GM23338 (cell line): ENCODE measurements around the gene FOCAD. TPM values are rescaled to one million over a fixed set of nuclear protein-coding genes. Genes with fewer than 3 reads are reported as not detected.
A peak's percentile ranks its signal among the peaks of the same experiment; 100 is the strongest.

Experiments used
- ATAC-seq: fragments of 200-7000 bp; cut with Tn5 transposase; 3 replicates; pipeline ENCODE4 v1.9.1; 2020
- DNase-seq: peaks from one replicate; pipeline ENCODE4 v3.0.0-alpha.2; 2015; ENCODE audit warnings: low spot score
- H2AFZ ChIP-seq: fragments of 200-600 bp; sonication (generic); 2 replicates; pipeline ENCODE4 v1.8.0; 2016; ENCODE audit warnings: antibody characterized with exemption, mild to moderate bottlenecking, moderate library complexity
- H3F3A ChIP-seq: fragments of 200-600 bp; sonication (generic); replicated peaks from 2 replicates; pipeline ENCODE4 v1.8.0; 2017; ENCODE audit warnings: antibody characterized with exemption, mixed run types, low read depth
- H3K27ac ChIP-seq: fragments of 200-600 bp; sonication (generic); 2 replicates; pipeline ENCODE4 v1.6.1; 2016; ENCODE audit warnings: low read depth
- H3K27me3 ChIP-seq: fragments of 200-600 bp; sonication (generic); 2 replicates; pipeline ENCODE4 v1.8.0; 2016; ENCODE audit warnings: mild to moderate bottlenecking, mixed run types, moderate library complexity; ENCODE audit not compliant: insufficient read depth
- H3K36me3 ChIP-seq: fragments of 200-600 bp; sonication (generic); 2 replicates; pipeline ENCODE4 v1.8.0; 2016; ENCODE audit warnings: mild to moderate bottlenecking; ENCODE audit not compliant: insufficient read depth
- H3K4me1 ChIP-seq: fragments of 200-600 bp; sonication (generic); 2 replicates; pipeline ENCODE4 v1.8.0; 2016; ENCODE audit warnings: mild to moderate bottlenecking, moderate library complexity; ENCODE audit not compliant: insufficient read depth
- H3K4me2 ChIP-seq: fragments of 200-600 bp; sonication (generic); 2 replicates; pipeline ENCODE4 v1.7.1; 2017; ENCODE audit warnings: mixed run types
- H3K4me3 ChIP-seq: fragments of 200-600 bp; sonication (generic); 2 replicates; pipeline ENCODE4 v1.6.1; 2016; ENCODE audit warnings: mixed run types
- H3K79me2 ChIP-seq: fragments of 200-600 bp; sonication (generic); replicated peaks from 2 replicates; pipeline ENCODE4 v1.8.0; 2017; ENCODE audit warnings: mild to moderate bottlenecking; ENCODE audit not compliant: insufficient read depth
- H3K9me2 ChIP-seq: fragments of 200-600 bp; sonication (generic); 2 replicates; pipeline ENCODE4 v1.8.0; 2017; ENCODE audit not compliant: insufficient read depth
- H4K20me1 ChIP-seq: fragments of 200-600 bp; sonication (generic); replicated peaks from 2 replicates; pipeline ENCODE4 v1.8.0; 2017; ENCODE audit warnings: mild to moderate bottlenecking; ENCODE audit not compliant: insufficient read depth
- H3K27ac Mint-ChIP-seq: 2 replicates; pipeline ENCODE4 v1.8.0; 2020; ENCODE audit warnings: inconsistent platforms, mild to moderate bottlenecking, moderate library complexity, mixed read lengths
- H3K27me3 Mint-ChIP-seq: 3 replicates; pipeline ENCODE4 v1.8.0; 2022; ENCODE audit warnings: low read depth, mild to moderate bottlenecking, moderate library complexity, mixed read lengths, inconsistent platforms; ENCODE audit not compliant: insufficient read depth, poor library complexity
- H3K36me3 Mint-ChIP-seq: 3 replicates; pipeline ENCODE4 v1.8.0; 2021; ENCODE audit warnings: low read depth, mild to moderate bottlenecking, inconsistent platforms, moderate library complexity, mixed read lengths
- H3K4me1 Mint-ChIP-seq: 3 replicates; pipeline ENCODE4 v1.8.0; 2020; ENCODE audit warnings: mild to moderate bottlenecking, inconsistent platforms, mixed read lengths
- H3K4me3 Mint-ChIP-seq: 3 replicates; pipeline ENCODE4 v1.8.0; 2021; ENCODE audit warnings: moderate library complexity, mild to moderate bottlenecking, inconsistent platforms, mixed read lengths
- H3K9me3 Mint-ChIP-seq: 3 replicates; pipeline ENCODE4 v1.8.0; 2020; ENCODE audit warnings: moderate library complexity, mild to moderate bottlenecking, inconsistent platforms, mixed read lengths
- CREB1 ChIP-seq: fragments of 250-450 bp; sonication (Bioruptor Pico); IDR thresholded peaks from 2 replicates; pipeline ENCODE4 v1.5.0; 2020; ENCODE audit warnings: low read depth, mild to moderate bottlenecking, moderate library complexity
- CTCF ChIP-seq, 2 experiments: fragments of 200-600 bp in 1 of 2; sonication (generic) in 1 of 2; conservative IDR thresholded peaks; 2 replicates each; pipeline versions ENCODE4 v1.5.1 to v1.6.1; 2016 to 2017; ENCODE audit warnings: antibody characterized with exemption in 2 of 2, low read depth in 2 of 2, mild to moderate bottlenecking in 2 of 2, moderate library complexity in 1 of 2
- ETS1 ChIP-seq: IDR thresholded peaks from 2 replicates; pipeline ENCODE4 v1.6.1; 2016; ENCODE audit warnings: antibody characterized with exemption
- EZH2 ChIP-seq: fragments of 200-600 bp; sonication (generic); IDR thresholded peaks from one replicate; pipeline ENCODE4 v1.8.0; 2017; ENCODE audit warnings: antibody characterized with exemption, mild to moderate bottlenecking, low read depth; ENCODE audit not compliant: unreplicated experiment
- EZH2phosphoT487 ChIP-seq: fragments of 200-600 bp; sonication (generic); IDR thresholded peaks from one replicate; pipeline ENCODE4 v1.8.1; 2018; ENCODE audit warnings: antibody characterized with exemption; ENCODE audit not compliant: unreplicated experiment
- JUNB ChIP-seq: IDR thresholded peaks from one replicate; pipeline ENCODE4 v1.6.1; 2016; ENCODE audit warnings: antibody characterized with exemption; ENCODE audit not compliant: unreplicated experiment
- NANOG ChIP-seq: IDR thresholded peaks from 2 replicates; pipeline ENCODE4 v1.6.1; 2016; ENCODE audit warnings: antibody characterized with exemption, borderline replicate concordance
- POLR2AphosphoS5 ChIP-seq: IDR thresholded peaks from 2 replicates; pipeline ENCODE4 v1.6.1; 2016; ENCODE audit warnings: antibody characterized with exemption, low read depth
- REST ChIP-seq: IDR thresholded peaks from one replicate; pipeline ENCODE4 v1.6.1; 2018; ENCODE audit warnings: antibody characterized with exemption; ENCODE audit not compliant: unreplicated experiment
- STAT1 ChIP-seq: IDR thresholded peaks from one replicate; pipeline ENCODE4 v1.6.1; 2016; ENCODE audit warnings: antibody characterized with exemption; ENCODE audit not compliant: unreplicated experiment
- ZNF114 ChIP-seq: fragments of 250-450 bp; sonication (Bioruptor Pico); IDR thresholded peaks from 2 replicates; pipeline ENCODE4 v1.5.0; 2020; ENCODE audit warnings: mild to moderate bottlenecking, moderate library complexity
- ZNF331 ChIP-seq: fragments of 250-450 bp; sonication (Bioruptor Pico); IDR thresholded peaks from 2 replicates; pipeline ENCODE4 v1.5.0; 2020; ENCODE audit warnings: low read depth, mild to moderate bottlenecking, moderate library complexity
- ZNF462 ChIP-seq: fragments of 250-450 bp; sonication (Bioruptor Pico); IDR thresholded peaks from 2 replicates; pipeline ENCODE4 v1.5.0; 2020; ENCODE audit warnings: mild to moderate bottlenecking, moderate library complexity
- polyA plus RNA-seq: library from polyadenylated mRNA; unstranded; fragments of >200 nt; fragmentation: Nextera tagmentation; extraction: Ambion mirVana; gene quantifications from 2 replicates; pipeline ENCODE4 v1.2.1, GENCODE V29; 2016
- total RNA-seq: library from RNA; depleted of rRNA; stranded (reverse); fragments of >200 nt; shearing (Covaris generic); gene quantifications from 2 replicates; pipeline ENCODE4 v1.2.3, GENCODE V29; 2014

The FOCAD gene
- total and polyA plus RNA-seq, 2 experiments from 2014 or later, result 13.7 to 66.5 TPM

GRCh38 chr9:20749496-20750198, 65.6 kb downstream of the FOCAD start:
- Histone ChIP-seq H3K27me3 (no peaks in the 10 kb centered on the region), H3K9me2 (no peaks in the 10 kb centered on the region), H3F3A (no peaks in the 10 kb centered on the region), H3K4me2 (no peak overlapping the region), H3K36me3 (peaks cover 4% of the 10 kb centered on the region; the same call in 1 of the 2 replicates), H2AFZ (no peak overlapping the region), H4K20me1 (no peaks in the 10 kb centered on the region), H3K4me1 (peaks cover 5% of the 10 kb centered on the region; the same call in 1 of the 2 replicates), H3K27ac (no peak overlapping the region), H3K79me2 (peaks cover 8% of the 10 kb centered on the region; the same call in 1 of the 2 replicates), H3K4me3 (no peak overlapping the region)
- peaks cover 6% of the 10 kb centered on the region; the same call in 2 of the 3 replicates for H3K36me3 Mint-ChIP-seq
- no peak for TF ChIP-seq CTCF (conservative IDR thresholded peaks at IDR 0.05; ENCODE audit: low read depth in 2 of 2)
- no peak for TF ChIP-seq NANOG
- no peak for TF ChIP-seq ETS1
- no peak for TF ChIP-seq EZH2phosphoT487
- TF ChIP-seq JUNB, result no peak
- TF ChIP-seq ZNF114 (CRISPR knock-in tag), result no peak
- TF ChIP-seq POLR2AphosphoS5, result no peak
- no peak for TF ChIP-seq ZNF462 (CRISPR knock-in tag)
- TF ChIP-seq EZH2, result no peak
- TF ChIP-seq ZNF331 (CRISPR knock-in tag), result no peak
- TF ChIP-seq STAT1, result no peak
- TF ChIP-seq CREB1 (CRISPR knock-in tag), result no peak
- no peak for TF ChIP-seq REST
- H3K4me1 Mint-ChIP-seq, result peaks cover 11% of the 10 kb centered on the region; the same call in 2 of the 3 replicates
- no peak for ATAC-seq
- DNase-seq, result no peak
- no peaks in the 10 kb centered on the region for H3K27me3 Mint-ChIP-seq
- H3K4me3 Mint-ChIP-seq, result no peak overlapping the region
- H3K27ac Mint-ChIP-seq, result peak overlapping the region; percentile 22
- H3K9me3 Mint-ChIP-seq, result no peaks in the 10 kb centered on the region
